Chondrocyte (in vitro differentiated cells): ENCODE results near the gene KIAA0825. TPM values are rescaled to one million over a fixed set of nuclear protein-coding genes. Genes with fewer than 3 reads are reported as not detected.

Experiments
- DNase-seq: peaks from one replicate; pipeline ENCODE4 v3.0.0; 2021; ENCODE audit warnings: mixed read lengths, low spot score
- H3K27ac Mint-ChIP-seq: one replicate; pipeline ENCODE4 v1.8.0; 2021; ENCODE audit warnings: mild to moderate bottlenecking, moderate library complexity, mixed read lengths; ENCODE audit not compliant: unreplicated experiment
- H3K27me3 Mint-ChIP-seq: 2 replicates; pipeline ENCODE4 v1.8.0; 2021; ENCODE audit warnings: low read depth, mixed read lengths
- H3K36me3 Mint-ChIP-seq: 2 replicates; pipeline ENCODE4 v1.8.0; 2021; ENCODE audit warnings: low read depth, mixed read lengths
- H3K4me1 Mint-ChIP-seq: 2 replicates; pipeline ENCODE4 v1.8.0; 2021; ENCODE audit warnings: low read depth, mild to moderate bottlenecking, mixed read lengths
- H3K4me3 Mint-ChIP-seq: one replicate; pipeline ENCODE4 v1.8.0; 2021; ENCODE audit warnings: mild to moderate bottlenecking, moderate library complexity, mixed read lengths; ENCODE audit not compliant: unreplicated experiment
- H3K9me3 Mint-ChIP-seq: 2 replicates; pipeline ENCODE4 v1.8.0; 2021; ENCODE audit warnings: low read depth, mixed read lengths
- total RNA-seq: library from RNA; stranded (reverse); gene quantifications from 3 replicates; pipeline ENCODE4 v1.2.1, GENCODE V29; 2021
- TF ChIP-seq, protein P1 (sequence below): fragments of 200-600 bp; sonication (generic); IDR thresholded peaks from 2 replicates; pipeline ENCODE4 v1.5.0; 2021; ENCODE audit warnings: antibody characterized with exemption, mild to moderate bottlenecking, moderate library complexity

The KIAA0825 gene
- total RNA-seq, 1 donor from 2014 or later: 3.4 TPM

GRCh38 chr5:94276751-94277150, 341.7 kb downstream of the KIAA0825 start:
- Mint-ChIP-seq H3K4me1 (peaks cover under 1% of the 10 kb centered on the region), H3K27ac (no peak overlapping the region), H3K9me3 (peaks cover 6% of the 10 kb centered on the region), H3K36me3 (no peaks in the 10 kb centered on the region), H3K27me3 (no peaks in the 10 kb centered on the region), H3K4me3 (no peak overlapping the region)
- DNase-seq: no peak
- TF ChIP-seq, protein P1, sequence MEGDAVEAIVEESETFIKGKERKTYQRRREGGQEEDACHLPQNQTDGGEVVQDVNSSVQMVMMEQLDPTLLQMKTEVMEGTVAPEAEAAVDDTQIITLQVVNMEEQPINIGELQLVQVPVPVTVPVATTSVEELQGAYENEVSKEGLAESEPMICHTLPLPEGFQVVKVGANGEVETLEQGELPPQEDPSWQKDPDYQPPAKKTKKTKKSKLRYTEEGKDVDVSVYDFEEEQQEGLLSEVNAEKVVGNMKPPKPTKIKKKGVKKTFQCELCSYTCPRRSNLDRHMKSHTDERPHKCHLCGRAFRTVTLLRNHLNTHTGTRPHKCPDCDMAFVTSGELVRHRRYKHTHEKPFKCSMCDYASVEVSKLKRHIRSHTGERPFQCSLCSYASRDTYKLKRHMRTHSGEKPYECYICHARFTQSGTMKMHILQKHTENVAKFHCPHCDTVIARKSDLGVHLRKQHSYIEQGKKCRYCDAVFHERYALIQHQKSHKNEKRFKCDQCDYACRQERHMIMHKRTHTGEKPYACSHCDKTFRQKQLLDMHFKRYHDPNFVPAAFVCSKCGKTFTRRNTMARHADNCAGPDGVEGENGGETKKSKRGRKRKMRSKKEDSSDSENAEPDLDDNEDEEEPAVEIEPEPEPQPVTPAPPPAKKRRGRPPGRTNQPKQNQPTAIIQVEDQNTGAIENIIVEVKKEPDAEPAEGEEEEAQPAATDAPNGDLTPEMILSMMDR: no peak

DNA sequence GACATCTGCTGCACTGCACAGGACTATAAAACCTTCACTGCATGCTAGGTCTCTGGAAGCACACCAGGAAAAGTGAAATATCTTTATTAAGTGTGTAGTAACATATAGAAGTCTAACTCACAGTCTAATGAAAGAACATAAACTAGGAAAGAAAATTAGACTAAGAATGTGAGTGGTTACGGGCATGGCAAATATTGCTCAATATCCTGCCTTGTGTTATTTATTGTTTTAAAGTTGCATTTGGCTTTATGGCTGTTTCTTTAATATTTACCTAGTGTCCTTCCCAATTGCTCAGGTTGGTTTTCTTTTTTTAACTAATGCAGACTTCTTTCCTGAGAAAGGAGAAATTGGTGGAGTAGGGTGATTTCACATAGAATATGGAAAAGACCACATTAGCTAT, 342.4 kb downstream of the KIAA0825 start:
- TF ChIP-seq, protein P1: no peak
- Mint-ChIP-seq H3K36me3 (no peaks in the 10 kb centered on the region), H3K27ac (no peak overlapping the region), H3K4me3 (no peak overlapping the region), H3K9me3 (peaks cover 9% of the 10 kb centered on the region), H3K27me3 (no peaks in the 10 kb centered on the region), H3K4me1 (no peaks in the 10 kb centered on the region)
- DNase-seq: no peak

- DNase-seq: no peak
Measured at GRCh38 chr5:94274707-94275106, 343.7 kb downstream of the KIAA0825 start.

DNA sequence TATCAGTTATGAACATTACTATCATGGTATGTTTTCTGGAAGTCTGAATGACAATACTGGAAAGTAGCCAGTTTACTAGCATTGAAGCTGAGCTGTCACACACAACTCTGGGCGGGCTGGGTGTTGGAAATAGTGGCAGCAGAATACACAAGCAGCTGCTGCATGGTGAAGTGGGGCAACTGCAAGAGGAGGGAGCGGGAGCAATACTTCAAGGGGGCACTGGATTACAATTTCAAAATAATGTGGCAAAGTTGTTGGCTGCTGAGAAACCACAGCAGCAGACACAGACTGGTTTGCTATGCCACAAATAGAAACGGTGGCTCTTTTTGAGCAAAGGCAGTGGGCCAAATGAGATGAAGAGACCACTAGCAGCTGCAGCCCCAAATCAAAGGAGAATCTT, 350.2 kb downstream of the KIAA0825 start:
- no peaks in the 10 kb centered on the region for H3K4me1 Mint-ChIP-seq
- no peak overlapping the region for H3K27ac Mint-ChIP-seq
- H3K27me3 Mint-ChIP-seq: no peaks in the 10 kb centered on the region
- TF ChIP-seq, protein P1: no peak
- peaks cover 22% of the 10 kb centered on the region for H3K9me3 Mint-ChIP-seq
- DNase-seq: no peak
- peaks cover 8% of the 10 kb centered on the region for H3K36me3 Mint-ChIP-seq
- no peak overlapping the region for H3K4me3 Mint-ChIP-seq

More at GRCh38 chr5:94274707-94275106, 343.7 kb downstream of the KIAA0825 start:
- Mint-ChIP-seq H3K4me3 (no peak overlapping the region), H3K27me3 (no peaks in the 10 kb centered on the region), H3K4me1 (no peaks in the 10 kb centered on the region), H3K27ac (no peak overlapping the region), H3K9me3 (peaks cover 20% of the 10 kb centered on the region), H3K36me3 (peaks cover 4% of the 10 kb centered on the region)
- TF ChIP-seq, protein P1: no peak

DNA sequence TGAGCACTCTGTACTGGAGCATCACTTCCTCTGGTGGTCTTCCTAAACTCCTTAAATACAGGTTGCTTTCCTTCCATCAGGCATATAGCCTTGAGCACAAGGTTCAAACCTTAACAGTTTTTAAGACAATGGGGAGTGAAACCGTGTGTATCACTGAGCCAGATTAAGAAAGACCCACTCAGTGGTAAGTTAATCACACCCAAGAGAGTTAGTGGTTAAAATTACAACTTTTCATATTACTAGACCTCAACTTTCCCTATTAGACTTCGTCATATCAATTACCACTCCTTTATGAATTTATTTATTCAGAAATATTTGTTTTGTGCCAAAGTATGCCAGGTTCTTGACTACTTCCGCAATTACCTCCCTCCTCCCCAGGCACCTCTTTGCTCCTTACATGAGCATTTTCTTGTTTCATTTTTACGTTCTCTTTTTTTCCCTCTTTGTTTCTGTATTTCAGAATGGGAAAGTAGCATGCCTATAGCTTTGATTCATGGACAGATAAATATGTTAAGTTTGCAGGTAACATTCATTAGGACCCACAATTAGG, 351.0 kb downstream of the KIAA0825 start:
- H3K9me3 Mint-ChIP-seq: peaks cover 23% of the 10 kb centered on the region
- no peak overlapping the region for H3K4me3 Mint-ChIP-seq
- no peaks in the 10 kb centered on the region for H3K4me1 Mint-ChIP-seq
- H3K27me3 Mint-ChIP-seq: no peaks in the 10 kb centered on the region
- peaks cover 9% of the 10 kb centered on the region for H3K36me3 Mint-ChIP-seq
- TF ChIP-seq, protein P1: no peak
- no peak overlapping the region for H3K27ac Mint-ChIP-seq
- DNase-seq: no peak
